Posterior vena cava (tissue), 2 donors: ENCODE measurements around the gene BACE1. TPM values are rescaled to one million over a fixed set of nuclear protein-coding genes. Genes with fewer than 3 reads are reported as not detected.
"Not testable (repeated sequence)": the region's sequence is repeated elsewhere in the genome, so short reads cannot be mapped to it uniquely, and the experiment has no call there.

Experiments
- DNase-seq: peaks from one replicate; pipeline ENCODE4 v3.0.0-alpha.2; 2020; ENCODE audit warnings: low spot score
- intact Hi-C, 2 donors: fragments of 100-400 bp; cut with DNase I; formaldehyde crosslinking; loops; one replicate each; pipeline versions ENCODE4 v1.14.1 to v1.14.2; 2022 to 2023
- total RNA-seq, 2 donors: library from RNA; stranded (reverse); fragmentation: NEBNext Ultra II Directional; extraction: Animal tissue kit (Norgen Biotek cat#: 25700); gene quantifications; one replicate each; pipeline ENCODE4 v1.2.1, GENCODE V29; 2021
- donor health status: DM: yes; HTN: yes; CAD: no.
- donor health status: DM: yes; HTN: yes; CAD: no.

Gene BACE1
- total RNA-seq, 2 donors from 2014 or later = 25.2 to 36.1 TPM

DNA sequence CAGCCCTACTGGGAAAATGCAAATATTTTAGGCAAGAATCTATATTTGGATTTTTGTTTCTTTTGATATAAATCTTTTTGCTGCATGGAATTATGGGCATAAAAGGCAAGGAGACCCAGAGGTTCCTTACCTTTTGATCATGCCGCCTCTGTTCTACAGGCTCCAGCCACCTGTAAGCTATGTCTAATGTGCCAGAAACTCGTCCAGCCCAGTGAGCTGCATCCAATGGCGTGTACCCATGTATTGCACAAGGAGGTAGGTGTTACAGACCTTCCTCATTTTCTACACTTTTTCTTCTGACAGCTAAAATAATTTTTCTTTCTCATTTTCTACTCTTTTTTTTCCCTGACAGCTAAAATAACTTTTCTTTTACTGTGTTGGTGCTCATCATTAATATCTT, 33.1 kb downstream of the BACE1 start:
- DNase-seq = no peak
- intact Hi-C loops = loop anchor here in 1 of 2 donors (1.0 kb wide), 1 partner anchor 93 kb away; no protein-coding TSS in a partner anchor

- intact Hi-C loops = no loop called here
- no peak for DNase-seq
Observed at GRCh38 chr11:117281869-117282268, 34.2 kb downstream of the BACE1 start.

DNA sequence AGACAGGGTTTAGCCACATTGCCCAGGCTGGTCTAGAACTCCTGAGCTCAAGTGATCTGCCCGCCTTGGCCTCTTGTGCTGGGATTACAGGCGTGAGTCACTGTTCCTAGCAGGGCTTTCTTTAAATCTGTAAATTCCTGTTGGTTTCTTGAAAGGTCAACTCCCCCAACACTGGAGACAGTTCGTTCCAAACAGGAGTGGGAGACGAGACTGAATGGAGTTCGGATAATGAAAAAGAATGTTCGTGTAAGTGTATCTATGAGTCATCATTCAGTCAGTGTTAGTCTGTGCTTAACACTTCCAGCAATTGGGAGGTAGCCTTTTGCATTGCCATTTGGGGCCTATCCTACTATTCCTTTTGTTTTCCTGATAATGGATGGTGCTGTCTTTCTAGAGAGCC, 34.9 kb downstream of the BACE1 start:
- no peak for DNase-seq
- intact Hi-C loops = no loop called here

DNA sequence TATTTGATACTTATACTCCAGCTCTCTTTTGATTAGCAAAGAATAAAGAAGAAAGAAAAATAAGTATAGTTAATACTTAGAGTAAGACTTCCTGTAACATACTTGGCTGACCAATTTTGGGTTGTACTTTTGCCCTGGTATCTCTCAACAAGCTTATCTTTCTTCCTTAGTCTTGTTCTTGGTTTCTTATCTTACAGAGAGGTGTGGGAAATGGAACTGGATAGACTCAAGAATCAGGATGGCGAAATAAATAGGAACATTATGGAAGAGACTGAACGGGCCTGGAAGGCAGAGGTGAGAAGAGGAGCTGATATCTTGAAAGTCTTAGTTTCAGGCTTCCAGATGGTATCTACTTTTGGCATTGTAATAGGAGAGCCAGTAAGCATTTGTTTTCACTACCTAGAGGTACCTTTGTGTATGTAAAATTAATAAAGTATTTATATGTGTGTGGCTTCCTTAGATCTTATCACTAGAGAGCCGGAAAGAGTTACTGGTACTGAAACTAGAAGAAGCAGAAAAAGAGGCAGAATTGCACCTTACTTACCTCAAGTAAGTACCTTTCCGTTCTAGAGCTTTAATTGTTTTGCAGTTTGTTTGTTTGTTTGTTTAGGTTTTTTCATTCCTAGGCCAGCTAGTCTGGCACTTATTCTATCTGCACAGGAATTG, 36.2 kb downstream of the BACE1 start:
- intact Hi-C loops = no loop called here

DNA sequence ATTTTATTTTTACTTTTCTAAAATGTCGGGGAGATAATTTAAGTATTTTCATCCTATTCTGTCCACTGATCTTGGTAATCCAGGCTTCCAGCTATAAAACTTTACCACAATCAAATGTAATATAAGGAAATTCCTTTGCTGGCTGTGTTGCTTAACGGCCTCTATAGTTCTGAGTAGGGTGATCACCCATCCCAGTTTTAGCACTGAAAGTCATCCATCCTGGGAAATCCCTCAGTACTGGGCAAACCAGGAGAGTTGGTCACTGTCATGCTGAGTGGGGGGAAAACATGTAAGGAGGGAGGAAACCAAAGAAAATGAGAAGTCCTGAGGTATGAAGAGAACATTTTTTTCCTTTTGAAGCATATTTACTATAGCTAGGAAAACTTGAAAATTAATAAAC, 37.7 kb downstream of the BACE1 start:
- DNase-seq = no peak
- intact Hi-C loops = no loop called here

More for the DNA sequence above, 36.2 kb downstream of the BACE1 start:
- DNase-seq = no peak

GRCh38 chr11:117273550-117274289, 42.3 kb downstream of the BACE1 start:
- no peak for DNase-seq
- intact Hi-C loops = no loop called here

GRCh38 chr11:117272175-117272574, 43.9 kb downstream of the BACE1 start:
- not testable (repeated sequence) for DNase-seq

DNA sequence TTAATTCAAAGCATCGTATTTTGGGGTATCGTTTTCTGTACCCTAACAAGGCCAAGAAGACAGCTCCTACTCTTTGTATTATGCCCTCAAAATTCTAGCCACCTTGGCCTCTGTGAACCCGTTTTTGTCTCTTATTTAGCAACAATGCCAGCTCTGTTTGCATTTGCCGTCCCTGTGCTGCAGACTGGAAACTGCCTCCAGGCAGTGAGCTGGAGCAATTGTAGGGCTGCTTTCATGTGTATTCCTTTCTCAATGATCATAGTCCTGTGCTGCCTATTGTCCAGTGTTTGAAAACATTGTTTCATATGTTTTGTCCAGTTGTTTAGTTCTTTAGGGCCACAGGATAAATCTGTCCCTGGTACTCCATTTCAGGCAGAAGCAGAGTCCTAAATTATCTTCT, 44.8 kb downstream of the BACE1 start:
- intact Hi-C loops = no loop called here
- no peak for DNase-seq

More at GRCh38 chr11:117272175-117272574, 43.9 kb downstream of the BACE1 start:
- intact Hi-C loops = not testable (repeated sequence)

GRCh38 chr11:117269856-117270255, 46.2 kb downstream of the BACE1 start:
- intact Hi-C loops = loop anchor here in 1 of 2 donors (10.0 kb wide), 1 partner anchor 735 kb away; no protein-coding TSS in a partner anchor
- DNase-seq = no peak

DNA sequence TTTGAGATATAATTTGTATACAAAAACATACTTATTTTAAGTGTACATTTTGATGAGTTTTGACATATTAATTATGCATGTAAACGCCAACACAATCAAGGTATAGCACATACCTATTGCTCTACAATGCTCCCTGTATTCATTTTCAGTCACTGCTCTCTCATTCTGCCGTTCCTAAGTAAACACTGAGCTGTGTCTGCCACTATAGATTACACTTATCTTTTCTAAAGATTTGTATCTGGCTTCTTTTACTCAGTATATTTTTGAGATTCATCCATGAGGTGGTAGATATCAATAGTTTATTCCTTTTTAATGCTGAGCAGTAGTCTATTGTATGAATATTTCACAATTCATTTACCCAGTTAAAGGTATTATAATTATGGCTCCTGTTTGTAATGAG, 50.3 kb downstream of the BACE1 start:
- intact Hi-C loops = loop anchor here in 1 of 2 donors (10.0 kb wide), 1 partner anchor 731 kb away; no protein-coding TSS in a partner anchor
- no peak for DNase-seq

DNA sequence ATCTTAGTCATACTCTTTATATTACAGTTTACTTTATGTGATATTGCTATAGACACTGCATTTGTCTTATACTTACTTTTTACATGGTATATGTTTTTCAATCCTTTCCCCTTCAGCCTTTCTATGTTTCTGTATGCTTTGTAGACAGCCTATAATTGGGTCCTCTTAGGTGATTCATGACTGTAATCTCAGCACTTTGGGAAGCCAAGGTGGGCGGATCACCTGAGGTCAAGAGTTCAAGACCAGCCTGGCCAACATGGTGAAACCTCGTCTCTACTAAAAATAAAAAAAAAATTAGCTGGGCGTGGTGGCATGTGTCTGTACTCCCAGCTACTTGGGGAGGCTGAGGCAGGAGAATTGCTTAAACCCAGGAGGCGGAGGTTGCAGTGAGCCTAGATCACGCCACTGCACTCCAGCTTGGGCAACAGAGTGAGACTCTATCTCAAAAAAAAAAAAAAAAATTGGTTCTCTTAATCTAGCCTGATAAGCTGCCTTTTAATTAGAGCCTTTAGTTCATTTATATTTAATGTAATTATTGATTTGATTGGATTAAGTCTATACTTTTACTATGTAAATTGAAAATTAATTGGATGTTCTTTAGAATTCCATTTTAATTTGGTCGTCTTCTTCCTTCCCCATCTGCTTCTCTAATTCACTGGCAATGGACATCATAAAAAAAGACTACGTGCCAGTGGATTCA, 51.3 kb downstream of the BACE1 start:
- DNase-seq = not testable (repeated sequence)
- intact Hi-C loops = loop anchor here in 1 of 2 donors (10.0 kb wide), 1 partner anchor 730 kb away; no protein-coding TSS in a partner anchor

GRCh38 chr11:117259417-117259816, 56.6 kb downstream of the BACE1 start:
- DNase-seq = no peak
- intact Hi-C loops = no loop called here

DNA sequence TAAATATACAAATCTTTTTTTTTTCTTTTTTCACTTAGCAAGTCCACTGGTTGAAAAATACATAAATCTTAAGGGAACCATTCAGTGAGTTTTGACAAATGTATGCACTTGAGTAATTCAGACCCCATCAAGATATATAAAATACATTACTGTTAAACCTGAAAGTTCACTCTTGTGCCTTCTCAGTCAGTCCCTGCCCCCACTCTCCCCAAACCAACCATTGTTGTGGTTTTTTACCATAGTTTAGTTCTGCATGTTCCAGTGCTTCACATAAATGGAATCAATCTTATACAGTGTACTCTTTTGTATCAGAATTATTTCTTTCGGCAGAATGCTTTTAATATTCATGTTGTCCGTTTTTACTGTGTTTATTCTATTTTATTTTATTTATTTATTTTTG, 57.5 kb downstream of the BACE1 start:
- no peak for DNase-seq
- intact Hi-C loops = loop anchor here in 1 of 2 donors (1.0 kb wide), 1 partner anchor 37 kb away; no protein-coding TSS in a partner anchor

GRCh38 chr11:117256573-117256972, 59.5 kb downstream of the BACE1 start:
- no peak for DNase-seq
- intact Hi-C loops = no loop called here

GRCh38 chr11:117255966-117256365, 60.1 kb downstream of the BACE1 start:
- DNase-seq = no peak
- intact Hi-C loops = no loop called here

DNA sequence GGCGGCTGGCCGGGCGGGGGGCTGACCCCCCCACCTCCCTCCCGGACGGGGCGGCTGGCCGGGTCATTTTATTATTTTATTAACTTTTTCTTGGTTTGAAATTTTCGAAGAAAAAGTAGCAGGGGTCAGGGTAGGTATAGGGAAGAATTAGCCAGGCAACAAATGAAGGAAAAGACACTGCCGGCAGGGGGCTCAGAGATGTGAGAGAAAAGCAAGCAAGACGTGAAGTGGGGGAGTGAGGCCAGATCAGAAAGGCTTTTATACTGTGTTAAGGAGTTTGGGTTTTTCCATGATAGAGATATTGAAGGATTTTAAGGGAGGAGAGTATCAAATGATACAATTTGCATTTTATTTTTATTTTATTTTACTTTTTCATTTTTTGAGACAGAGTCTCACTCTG, 64.5 kb downstream of the BACE1 start:
- intact Hi-C loops = no loop called here
- no peak for DNase-seq

DNA sequence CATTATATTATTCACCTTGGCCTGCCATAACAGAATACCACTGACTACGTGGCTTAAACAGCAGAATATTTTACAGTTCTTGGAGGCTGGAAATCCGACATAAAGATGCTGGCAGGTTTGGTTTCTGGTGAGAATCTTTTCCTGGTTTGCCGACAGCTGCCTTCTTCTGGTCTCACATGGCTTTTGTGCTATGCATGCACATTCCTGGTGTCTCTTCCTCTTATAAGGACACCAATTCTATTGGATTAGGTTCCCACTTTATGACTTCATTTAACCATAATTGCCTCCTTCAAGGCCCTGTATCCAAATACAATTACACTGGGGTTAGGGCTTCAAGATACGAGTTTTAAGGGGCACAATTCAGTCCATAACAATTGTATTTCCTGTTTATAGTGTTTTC, 66.5 kb downstream of the BACE1 start:
- DNase-seq = no peak

DNA sequence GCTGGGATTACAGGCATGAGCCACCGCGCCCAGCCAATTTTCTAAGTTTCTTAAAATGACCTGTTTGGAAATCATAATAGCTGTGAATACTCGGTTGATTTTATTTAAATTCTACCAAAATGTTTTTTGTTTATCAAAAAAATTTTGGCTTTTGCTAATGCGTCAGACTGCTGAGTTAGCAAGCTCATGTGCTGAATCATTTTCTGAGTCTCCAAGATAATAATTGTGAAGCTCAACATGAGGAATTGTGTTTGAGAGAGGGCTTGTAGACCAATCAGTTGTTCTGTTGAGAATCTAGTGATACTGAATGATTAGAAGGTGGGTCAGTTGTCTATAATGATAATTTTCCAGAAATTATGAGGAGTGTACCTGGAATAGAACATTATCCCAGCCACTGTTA, 67.7 kb downstream of the BACE1 start:
- intact Hi-C loops = no loop called here
- no peak for DNase-seq

More for the DNA sequence above, 66.5 kb downstream of the BACE1 start:
- intact Hi-C loops = no loop called here

GRCh38 chr11:117239295-117239694, 76.8 kb downstream of the BACE1 start:
- intact Hi-C loops = no loop called here
- no peak for DNase-seq

DNA sequence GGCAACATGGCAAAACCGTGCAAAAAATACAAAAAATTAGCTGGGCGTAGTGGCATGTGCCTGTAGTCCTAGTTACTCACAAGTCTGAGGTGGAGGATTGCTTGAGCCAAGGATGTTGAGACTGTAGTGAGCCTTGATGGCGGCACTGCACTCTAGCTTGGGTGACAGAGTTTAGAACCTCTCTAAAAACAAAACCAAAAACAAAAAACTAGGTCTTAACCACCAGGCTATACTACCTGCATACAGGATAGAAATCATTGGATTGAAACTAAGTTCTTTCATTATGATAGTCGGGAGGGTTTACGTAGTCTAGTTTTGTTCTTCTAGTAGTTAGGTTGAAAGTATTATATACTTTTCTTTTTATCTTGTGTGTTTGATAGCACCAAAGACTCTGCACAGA, 77.8 kb downstream of the BACE1 start:
- intact Hi-C loops = no loop called here
- no peak for DNase-seq
